NCI-H2227 (cell line): ENCODE measurements around the gene KMO.

Experiments
- DNase-seq: peaks from one replicate; lab custom pipeline; 2025; ENCODE audit not compliant: unreplicated experiment; lab: John Stamatoyannopoulos, UW

Gene KMO

DNA sequence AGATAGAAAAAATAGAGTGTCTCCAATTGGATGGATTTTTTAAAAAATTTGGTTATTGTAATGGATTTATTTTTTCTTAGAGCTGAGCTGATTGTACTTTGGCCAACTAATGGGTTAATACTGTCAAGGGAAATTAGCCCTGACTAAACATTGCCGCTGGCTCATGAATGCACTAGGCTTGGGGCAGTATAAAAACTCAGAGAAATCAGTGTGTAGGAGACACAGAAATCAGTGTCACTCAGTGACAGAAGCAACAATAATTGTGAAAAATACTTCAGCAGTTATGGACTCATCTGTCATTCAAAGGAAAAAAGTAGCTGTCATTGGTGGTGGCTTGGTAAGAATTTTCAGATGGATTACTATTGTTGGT lies at the start of gene KMO:
Gene KMO (plus strand): TSS at position 217 of the 370 bp plus-strand sequence. CDS start 67 bp downstream, at position 284.
- DNase-seq, result no peak

DNA sequence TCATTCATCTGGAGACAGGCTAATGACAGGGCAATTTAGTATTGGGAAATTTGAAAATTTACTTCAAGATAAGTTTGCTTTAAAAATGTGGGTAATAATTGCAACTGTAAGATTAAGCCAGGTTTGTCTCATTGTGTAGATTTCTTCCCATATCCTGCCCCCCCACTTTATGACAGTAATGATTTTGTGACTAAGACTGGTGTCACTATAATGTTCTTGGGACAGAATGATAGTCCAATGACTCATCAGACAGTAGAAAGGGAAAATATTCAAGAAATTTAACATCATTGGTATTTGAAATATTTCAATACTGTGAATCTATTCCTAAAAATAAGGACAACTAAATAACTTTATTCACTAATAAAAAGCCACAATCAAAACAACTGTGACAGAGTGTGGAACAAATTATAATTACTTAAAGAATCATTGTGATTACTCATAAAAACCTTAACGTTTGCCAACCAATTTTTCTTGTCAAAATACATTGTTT lies 49.4 kb upstream of the KMO start:
- no peak for DNase-seq

DNA sequence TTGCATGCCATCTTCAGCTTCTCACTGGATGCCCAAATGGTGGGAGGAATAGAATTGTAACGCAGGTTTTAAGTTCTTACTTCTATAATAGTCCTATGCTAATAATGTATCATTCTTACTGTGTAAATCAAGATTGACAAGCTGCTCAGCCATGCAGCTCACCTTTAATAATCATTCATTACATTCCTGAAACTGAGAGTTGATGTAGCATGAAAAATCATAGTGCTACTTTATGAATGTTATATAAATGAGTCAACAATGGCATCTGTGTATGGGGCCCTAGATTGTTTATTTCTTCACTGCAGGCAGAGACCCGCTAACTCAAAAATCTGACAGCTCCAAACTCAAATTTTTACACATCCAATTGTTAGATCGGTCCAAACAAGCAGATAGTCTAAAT lies 47.0 kb upstream of the KMO start:
- DNase-seq, result no peak

DNA sequence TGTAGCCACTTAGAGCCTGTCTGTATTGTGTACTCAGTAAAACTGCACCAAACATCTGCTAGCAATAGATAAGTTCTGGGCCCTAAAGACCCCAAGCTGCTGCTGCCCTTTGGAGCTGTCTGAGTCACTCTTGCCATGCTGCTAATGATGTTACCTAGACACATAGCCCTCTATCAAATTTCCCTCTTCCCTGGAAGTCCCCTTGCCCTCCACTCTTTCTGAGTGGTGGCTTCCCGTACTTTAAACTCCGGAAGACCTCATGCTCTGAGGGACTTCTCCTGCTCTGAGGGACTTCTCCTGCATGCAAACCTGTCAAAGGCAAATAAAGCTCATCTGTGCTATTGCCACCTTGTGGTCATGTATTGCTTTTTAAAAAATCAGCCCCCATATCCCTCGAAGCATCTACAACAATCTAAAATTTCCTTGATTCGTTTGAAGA lies 46.6 kb upstream of the KMO start:
- DNase-seq, result peak; percentile 11

DNA sequence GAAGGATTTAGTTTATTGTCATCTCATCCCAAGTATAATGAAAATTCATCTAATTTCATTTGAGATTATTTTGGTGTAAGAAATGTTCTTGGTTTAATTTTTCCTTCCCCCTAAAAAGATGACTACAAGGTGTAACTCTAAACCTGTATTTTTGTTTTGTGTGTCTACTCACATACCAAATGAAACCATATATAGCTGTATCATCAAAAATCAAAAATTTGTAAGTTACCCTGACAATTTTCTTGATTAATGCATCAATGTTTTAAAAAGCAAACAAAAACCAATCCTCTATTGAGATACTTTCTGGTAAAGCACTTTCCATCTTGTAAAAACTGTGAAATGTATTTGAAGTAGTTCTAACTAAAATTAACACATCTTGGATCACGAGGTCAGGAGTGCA lies 43.4 kb upstream of the KMO start:
- DNase-seq, result no peak

DNA sequence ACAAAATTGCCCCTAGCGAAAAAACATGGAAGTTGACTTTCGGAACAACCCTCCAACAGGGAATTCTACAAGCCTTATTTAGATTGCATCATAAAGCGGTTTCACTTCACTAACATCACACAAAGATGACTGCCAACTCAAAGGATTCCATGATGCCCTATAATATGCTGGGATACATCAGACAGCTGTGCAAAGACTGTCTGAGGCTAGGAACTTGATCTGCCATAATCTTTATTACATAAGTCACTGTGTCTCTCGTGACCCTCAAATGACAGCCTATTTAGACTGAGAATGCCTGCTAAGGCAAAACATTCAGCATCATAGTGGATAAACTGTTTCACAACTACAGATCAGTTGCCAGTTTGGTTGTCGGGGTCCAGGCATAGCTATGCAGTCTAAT lies 36.4 kb upstream of the KMO start:
- no peak for DNase-seq

DNA sequence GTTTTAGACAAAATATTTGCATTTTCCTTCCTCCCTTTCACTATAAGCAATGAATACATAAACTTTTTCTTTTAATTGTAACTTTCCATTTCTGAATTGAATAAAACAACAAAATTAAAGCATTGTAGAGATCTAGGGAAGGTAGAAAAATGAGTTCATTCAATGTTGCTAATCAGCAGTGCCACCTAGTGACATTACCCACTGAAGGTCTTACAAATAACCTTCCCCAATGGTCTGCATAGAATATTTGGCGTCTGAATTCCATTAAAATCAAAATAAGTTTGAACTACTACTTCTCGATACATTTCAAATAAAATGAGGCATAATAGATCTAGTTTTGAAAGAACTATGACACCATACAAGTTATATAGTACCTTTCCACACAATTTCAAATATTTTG lies 32.3 kb upstream of the KMO start:
- no peak for DNase-seq

DNA sequence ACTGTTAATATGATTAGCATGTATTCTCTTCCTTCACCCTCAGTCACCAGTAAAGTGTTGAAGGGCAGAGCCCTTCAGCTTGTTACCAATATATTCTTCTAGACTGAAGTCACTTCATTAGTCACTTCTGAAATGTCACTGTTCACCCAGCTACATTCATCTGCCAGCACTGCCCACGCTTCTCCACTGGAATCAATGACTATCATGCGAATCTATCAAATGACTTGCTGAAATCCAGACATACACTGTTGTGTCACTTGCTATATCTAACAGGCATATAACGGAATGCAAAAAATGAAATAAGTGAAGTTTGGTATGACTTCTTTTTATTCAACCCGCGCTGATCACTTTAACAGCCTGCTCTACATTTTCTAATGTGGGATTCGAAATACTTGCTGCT lies 28.7 kb upstream of the KMO start:
- DNase-seq, result no peak

DNA sequence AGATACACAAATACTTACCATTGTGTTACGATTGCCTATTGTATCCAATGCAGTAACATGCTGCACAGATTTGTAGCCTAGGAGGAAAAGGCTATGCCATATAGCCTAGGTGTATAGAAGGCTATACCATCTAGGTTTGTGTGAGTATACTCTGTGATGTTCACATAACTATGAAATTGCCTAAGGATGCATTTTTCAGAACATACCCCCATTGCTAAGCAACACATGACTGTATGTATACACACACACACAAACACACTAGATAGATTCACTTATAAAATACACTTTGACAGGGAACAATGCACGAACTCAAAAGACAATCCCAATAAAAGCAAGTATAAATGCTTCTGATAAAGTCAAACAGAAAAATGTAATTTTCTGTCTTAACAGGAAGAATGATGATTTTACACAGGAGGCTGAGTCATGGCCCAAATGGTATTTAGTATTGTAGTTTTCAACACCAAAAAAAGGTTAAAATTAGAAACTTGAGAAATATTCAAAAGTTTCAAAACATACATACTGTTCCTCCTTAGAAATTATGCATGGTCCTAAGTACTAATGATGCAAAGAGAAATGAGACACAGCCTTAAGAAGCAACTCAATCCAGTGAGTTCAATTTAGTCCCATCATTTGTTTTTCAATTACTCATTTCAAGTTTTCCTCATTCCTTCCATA lies 24.9 kb upstream of the KMO start:
- DNase-seq, result no peak

DNA sequence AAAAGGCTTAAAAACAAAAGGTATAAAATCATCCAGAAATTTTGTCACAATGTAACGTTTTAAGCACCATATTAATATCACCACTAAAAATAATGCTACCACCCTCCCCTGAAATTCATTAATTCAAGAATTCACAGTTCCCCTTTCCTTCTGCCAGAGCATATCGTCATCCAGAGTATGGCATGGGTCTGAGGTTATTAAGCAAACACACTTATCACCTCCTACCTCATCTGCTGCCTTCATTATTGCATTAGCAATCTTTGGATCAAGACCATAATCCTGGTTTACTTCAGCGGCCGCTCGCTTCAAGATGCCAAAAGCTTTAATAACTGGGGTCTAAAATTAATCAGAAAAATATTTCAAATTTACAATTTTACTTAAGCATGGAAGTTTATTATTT lies 18.8 kb upstream of the KMO start:
- DNase-seq, result no peak

DNA sequence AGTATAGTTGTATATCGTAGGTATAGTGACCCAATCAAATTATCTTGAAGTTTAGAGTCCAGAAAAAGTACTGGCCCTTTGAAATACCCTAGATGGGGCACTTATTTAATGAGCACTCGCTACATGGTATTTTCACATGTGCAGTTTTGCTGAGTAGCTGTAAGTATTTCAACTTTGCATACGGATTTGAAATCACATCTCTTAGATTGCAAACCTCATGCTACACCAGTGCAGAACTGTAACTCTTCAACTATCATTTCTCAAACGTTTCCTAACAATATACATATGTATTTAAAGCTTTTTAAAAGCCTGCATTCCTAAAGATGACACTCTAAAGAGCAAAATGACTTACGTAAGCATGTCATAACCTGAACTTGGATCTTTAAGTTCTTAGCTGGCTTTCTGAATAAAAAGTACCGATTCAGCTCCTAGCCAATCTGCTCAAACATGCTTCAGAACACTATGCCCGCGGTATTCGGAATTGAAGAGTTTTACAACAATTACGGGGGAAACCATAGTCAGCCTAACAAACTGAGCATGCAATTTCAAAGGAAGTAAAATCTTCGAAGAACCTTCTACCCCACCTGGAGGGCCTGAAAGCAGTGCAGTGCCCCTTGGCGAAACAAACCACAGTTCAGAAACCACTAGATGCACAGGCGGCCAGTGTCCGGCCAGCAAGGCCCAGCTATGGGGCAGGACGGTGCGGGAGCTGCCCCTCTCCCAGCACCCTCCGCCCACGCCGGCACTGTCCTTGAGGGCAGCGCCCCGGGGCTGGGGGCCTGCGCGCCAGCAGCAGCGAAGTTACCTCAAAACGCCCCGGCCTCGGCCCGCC lies 13.5 kb upstream of the KMO start:
- DNase-seq, result no peak

DNA sequence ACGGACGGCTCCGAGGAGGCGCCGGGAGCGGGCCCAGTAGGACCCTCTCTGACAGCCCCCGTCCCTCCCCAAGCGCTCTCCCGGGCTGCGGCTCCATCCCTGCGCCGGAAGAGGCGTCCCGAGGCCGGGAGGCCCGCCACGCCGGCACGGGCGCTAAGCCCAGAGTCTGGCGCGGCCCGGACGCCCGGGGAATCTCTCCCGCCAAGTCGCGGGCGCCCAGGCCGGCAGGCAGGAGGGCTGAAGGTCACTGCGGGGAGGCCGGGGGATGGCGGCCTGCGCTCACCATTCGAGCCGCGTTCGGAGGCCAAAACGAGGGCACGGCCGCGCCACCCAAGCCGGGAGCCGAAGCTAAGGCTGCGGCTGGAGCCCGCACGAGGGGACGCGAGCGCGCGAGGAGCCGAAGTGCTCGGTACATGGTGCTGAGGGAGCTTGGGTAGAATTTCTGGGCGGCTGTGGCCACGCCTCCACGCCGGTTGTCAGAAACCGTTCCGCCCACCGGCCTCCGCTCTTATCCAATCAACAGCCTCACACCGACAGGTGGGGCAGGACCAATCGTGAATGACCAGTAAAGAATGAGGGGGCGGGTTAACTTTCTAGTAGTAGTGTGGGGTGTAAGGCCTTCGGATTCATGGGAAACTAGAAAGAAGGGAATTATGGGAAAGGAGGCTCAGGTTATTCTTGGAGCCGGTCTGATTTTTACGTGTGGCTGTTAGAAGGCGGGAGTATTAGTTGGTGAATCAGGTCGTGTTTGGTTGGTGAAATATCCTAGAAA lies 12.7 kb upstream of the KMO start, which contains the start of gene FH:
Gene FH (minus strand): TSS at position 448 of the 772 bp plus-strand sequence. CDS start 33 bp downstream, at position 415.
- peak; percentile 97 for DNase-seq

DNA sequence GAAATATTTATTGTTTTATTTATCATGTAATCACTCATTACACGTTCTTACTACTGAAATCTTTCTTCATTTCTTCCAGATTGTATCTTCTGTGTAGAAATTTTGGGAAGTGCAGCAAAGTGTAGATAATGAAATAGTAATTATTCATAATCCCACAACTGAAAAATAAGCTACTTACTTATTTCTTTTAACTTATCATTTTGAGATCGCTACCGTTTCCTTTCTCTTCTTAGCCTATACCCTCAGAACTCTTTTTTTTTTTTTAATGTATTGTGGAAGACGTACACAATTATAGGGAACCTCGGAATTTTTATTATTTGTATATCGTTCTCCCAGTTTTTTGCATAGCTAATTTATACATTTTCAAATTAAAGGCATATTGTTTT lies 12.1 kb upstream of the KMO start:
- no peak for DNase-seq

DNA sequence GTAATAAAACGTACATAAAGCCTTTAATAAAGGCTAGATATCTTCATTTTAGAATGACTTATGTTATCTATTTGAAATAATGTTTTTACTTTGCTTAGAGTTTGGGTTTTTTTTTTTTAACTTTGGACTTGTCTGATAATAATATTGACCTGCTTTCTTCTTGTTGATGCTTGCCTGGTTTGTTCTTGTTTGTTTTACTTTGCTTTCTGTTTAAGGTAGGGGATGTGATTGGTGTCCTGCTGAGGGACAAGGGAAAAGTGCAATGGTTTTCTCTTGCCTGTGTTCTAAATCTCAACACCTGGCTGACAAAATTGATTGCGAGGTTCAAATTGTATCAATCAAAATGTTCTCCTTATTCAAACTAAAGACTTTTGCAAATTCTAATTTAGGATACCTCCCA lies 10.5 kb upstream of the KMO start:
- DNase-seq, result no peak

DNA sequence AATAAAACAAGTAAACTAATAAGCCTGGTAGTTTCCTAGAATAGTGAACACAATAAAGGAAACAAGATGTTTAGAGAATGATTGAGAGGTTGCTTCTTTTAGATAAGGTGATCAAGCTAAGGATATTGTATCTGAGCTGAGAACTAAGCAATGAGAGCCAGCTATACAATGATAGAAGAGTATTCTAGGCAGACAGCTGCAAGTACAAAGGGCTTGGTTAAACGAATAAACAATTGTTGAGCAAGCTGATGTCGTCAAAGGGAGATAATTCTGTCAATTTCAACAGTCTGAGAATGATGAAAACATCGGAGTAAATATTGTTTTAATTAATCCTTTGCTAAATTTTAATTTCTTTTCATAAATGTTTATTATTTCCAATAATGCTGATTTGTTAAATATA lies 7.2 kb upstream of the KMO start:
- DNase-seq, result no peak

DNA sequence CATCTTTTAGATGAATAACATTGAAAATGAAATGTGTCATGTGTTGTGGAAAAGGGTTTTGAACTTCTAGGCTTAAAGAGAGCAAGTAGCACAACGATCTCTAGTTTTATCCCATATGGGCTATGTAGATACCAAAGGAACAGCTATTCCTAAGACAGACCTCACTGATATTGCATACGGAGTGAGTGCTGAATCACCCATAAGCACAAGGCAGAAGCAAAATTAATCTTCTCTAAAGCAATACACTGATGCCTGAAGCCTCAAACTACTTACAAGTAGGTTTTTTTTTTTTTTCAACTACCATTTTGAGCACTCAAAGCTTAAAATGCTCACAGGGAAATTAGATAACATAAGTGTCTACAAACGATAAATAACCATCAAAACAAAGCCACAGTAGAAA lies 5.0 kb upstream of the KMO start:
- no peak for DNase-seq

DNA sequence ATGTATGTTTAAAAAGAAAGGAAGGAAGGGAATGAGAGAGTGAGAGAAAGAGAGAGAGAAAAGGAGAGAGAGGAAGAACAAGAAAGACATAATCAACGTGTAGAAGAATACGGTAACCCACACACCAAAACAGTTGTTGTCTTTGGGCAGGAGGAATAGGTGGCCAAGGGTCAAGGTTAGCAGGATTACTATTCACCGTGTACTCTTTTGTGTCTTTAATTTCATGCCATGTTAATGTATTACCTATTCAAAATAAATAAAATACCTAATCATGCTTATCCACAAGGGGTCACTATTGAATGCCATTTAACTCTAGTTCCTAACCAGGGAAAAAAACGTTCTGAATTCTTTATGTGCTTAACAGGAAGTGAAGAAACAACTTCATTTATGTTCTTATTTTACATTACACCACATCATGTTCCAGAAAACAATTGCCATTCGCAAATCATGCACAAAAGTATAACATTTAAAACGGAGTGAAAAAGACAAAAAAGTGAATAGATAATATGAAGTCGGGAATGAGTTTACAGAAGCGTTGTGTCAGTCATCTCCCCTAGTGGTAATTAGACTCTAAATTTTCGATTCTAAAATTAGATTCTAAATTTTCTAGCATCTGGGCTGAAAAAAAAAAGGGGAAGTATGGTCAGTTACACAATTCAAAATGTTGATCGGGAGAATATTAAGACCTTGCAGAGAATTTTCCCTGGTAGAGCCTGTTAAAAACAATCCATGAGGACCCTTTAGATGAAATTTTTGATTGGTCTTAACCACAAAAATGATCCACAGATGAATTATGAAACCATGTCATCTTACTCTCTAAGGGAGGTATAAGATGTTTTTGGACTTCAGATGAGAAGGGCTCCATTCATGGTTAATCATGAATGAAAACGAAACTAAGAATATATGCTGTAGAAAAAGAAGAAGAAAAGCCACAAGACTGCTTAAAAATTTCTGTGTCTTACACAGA lies 700 bp upstream of the KMO start:
- peak; percentile 77 for DNase-seq

DNA sequence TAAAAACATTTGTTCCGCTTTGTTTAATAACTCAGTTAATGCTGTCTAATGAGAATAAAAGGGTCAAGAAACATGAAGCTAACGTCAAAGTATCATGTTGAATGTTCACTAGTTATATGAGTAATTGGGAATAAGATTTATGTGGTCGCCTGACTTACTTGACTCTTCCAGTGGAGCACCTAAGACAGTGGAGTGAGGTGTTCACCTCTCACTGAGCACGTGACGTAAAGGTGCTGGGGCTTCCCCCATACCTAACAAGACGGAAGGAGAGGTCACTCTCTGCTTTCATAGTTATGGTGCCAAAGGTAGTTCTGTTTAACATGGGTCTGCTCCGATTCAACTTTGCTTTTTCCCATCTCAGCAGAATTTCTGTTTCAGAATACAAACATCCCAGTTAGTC lies 686 bp downstream of the KMO start:
- DNase-seq, result no peak

DNA sequence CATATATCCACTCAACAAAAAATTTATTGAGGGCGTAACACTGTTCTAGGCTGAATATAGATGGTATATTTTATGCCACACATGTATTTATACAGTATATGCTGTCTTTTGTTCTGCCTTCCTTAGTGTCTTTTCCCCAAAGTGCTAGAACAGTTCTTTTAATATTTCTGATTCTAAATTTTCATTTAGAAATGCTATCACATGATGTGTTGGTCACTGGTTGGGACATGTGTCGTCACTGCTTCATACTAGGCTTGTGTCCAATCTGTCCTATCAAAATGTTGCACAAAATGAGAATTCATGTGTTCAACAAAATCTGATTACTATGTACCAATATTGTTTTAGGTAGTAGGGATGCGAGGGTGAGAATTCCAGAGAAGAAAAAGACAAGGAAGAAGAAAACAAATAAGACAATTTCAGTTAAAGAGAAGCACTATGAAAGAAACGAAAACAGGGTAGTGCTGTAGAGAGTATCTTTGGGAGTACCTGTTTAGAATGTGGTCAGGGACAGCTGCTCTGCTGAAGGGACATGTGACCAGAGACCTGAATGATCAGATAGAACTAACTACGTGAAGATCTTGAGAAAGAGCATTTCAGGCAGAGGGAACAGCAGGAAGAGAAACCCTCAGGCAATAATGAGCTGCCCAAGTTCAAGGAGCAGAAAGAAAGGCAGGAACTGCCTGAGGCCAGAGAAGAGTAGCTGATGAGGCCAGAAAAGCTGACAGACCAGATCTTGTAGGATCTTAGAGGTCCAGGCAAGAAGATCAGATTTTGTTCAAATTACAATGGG lies 1.3 kb downstream of the KMO start:
- DNase-seq, result no peak

DNA sequence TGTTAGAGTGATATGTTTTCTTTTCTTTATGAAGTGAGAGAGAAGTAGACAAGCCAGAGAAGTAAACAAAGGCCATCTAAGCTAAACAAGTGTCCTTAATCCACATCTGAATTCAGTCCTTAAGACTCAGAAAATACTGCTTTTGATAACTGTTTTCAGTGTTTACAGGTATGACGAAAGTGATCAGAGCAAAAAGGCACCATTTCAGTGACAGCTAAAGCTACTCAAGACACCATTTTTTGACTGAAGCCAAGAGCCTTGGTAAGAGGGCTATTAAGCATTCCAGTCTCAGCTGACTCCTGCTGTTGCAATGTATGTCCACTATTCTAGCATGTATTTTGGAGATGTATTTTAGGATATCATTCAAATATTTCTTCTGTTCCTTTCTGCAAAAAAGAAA lies 4.1 kb downstream of the KMO start:
- DNase-seq, result peak; percentile 31
